WTC11 (cell line): ENCODE results near the gene PILRB.

Experiments
- CREM ChIP-seq: sonication (generic); formaldehyde crosslinking; IDR thresholded peaks from 2 replicates; pipeline ENCODE4 v1.8.1; 2022; ENCODE audit warnings: mild to moderate bottlenecking, missing genetic modification reagents, moderate library complexity
- IRF2 ChIP-seq: sonication (generic); formaldehyde crosslinking; IDR thresholded peaks from 2 replicates; pipeline ENCODE4 v1.8.0; 2022; ENCODE audit warnings: low read depth, missing genetic modification reagents, borderline replicate concordance
- ZNF416 ChIP-seq: fragments of 250-450 bp; sonication (Bioruptor Pico); IDR thresholded peaks from 2 replicates; pipeline ENCODE4 v1.9.0; 2021; ENCODE audit warnings: mild to moderate bottlenecking, inconsistent platforms
- TF ChIP-seq, protein P1 (sequence below): fragments of 200-600 bp; IDR thresholded peaks from 2 replicates; pipeline ENCODE4 v1.8.0; 2022; ENCODE audit warnings: antibody characterized with exemption
- TF ChIP-seq, protein P2 (sequence below): sonication (generic); formaldehyde crosslinking; IDR thresholded peaks from 2 replicates; pipeline ENCODE4 v1.8.1; 2023; ENCODE audit warnings: mild to moderate bottlenecking, missing genetic modification reagents, moderate library complexity
- TF ChIP-seq, protein P3 (sequence below): sonication (generic); formaldehyde crosslinking; IDR thresholded peaks from 2 replicates; pipeline ENCODE4 v1.8.0; 2023; ENCODE audit warnings: mild to moderate bottlenecking, missing genetic modification reagents
- TF ChIP-seq, protein P4 (sequence below): sonication (generic); formaldehyde crosslinking; IDR thresholded peaks from 2 replicates; pipeline ENCODE4 v1.8.1; 2022; ENCODE audit warnings: low read depth, missing genetic modification reagents, borderline replicate concordance

DNA sequence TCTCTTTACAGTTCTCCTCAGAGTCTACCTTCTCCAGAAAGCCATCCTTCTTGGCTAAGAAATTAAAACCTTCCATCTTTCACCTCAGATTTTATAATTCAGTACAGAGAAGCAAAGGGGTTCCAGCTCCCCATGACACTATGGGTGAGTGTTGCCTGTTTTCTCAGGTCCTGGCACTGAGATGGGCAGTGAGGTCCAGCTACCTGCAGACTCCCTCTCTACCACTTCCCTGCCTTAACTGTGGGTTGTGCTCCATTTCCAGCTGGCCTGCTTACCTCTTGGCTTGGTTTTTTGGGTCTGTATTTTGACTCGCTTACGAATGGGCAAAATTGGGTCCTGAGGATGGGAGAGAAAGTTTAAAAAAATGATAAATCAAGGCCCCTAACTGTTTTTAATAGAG, 44.3 kb downstream of the PILRB start:
- TF ChIP-seq, protein P1, sequence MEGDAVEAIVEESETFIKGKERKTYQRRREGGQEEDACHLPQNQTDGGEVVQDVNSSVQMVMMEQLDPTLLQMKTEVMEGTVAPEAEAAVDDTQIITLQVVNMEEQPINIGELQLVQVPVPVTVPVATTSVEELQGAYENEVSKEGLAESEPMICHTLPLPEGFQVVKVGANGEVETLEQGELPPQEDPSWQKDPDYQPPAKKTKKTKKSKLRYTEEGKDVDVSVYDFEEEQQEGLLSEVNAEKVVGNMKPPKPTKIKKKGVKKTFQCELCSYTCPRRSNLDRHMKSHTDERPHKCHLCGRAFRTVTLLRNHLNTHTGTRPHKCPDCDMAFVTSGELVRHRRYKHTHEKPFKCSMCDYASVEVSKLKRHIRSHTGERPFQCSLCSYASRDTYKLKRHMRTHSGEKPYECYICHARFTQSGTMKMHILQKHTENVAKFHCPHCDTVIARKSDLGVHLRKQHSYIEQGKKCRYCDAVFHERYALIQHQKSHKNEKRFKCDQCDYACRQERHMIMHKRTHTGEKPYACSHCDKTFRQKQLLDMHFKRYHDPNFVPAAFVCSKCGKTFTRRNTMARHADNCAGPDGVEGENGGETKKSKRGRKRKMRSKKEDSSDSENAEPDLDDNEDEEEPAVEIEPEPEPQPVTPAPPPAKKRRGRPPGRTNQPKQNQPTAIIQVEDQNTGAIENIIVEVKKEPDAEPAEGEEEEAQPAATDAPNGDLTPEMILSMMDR: no peak
- TF ChIP-seq, protein P2, sequence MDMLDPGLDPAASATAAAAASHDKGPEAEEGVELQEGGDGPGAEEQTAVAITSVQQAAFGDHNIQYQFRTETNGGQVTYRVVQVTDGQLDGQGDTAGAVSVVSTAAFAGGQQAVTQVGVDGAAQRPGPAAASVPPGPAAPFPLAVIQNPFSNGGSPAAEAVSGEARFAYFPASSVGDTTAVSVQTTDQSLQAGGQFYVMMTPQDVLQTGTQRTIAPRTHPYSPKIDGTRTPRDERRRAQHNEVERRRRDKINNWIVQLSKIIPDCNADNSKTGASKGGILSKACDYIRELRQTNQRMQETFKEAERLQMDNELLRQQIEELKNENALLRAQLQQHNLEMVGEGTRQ (CRISPR knock-in tag): no peak
- TF ChIP-seq IRF2 (no peak), CREM (no peak), ZNF416 (CRISPR knock-in tag) (no peak)
- TF ChIP-seq, protein P3, sequence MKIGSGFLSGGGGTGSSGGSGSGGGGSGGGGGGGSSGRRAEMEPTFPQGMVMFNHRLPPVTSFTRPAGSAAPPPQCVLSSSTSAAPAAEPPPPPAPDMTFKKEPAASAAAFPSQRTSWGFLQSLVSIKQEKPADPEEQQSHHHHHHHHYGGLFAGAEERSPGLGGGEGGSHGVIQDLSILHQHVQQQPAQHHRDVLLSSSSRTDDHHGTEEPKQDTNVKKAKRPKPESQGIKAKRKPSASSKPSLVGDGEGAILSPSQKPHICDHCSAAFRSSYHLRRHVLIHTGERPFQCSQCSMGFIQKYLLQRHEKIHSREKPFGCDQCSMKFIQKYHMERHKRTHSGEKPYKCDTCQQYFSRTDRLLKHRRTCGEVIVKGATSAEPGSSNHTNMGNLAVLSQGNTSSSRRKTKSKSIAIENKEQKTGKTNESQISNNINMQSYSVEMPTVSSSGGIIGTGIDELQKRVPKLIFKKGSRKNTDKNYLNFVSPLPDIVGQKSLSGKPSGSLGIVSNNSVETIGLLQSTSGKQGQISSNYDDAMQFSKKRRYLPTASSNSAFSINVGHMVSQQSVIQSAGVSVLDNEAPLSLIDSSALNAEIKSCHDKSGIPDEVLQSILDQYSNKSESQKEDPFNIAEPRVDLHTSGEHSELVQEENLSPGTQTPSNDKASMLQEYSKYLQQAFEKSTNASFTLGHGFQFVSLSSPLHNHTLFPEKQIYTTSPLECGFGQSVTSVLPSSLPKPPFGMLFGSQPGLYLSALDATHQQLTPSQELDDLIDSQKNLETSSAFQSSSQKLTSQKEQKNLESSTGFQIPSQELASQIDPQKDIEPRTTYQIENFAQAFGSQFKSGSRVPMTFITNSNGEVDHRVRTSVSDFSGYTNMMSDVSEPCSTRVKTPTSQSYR (CRISPR knock-in tag): no peak
- TF ChIP-seq, protein P4, sequence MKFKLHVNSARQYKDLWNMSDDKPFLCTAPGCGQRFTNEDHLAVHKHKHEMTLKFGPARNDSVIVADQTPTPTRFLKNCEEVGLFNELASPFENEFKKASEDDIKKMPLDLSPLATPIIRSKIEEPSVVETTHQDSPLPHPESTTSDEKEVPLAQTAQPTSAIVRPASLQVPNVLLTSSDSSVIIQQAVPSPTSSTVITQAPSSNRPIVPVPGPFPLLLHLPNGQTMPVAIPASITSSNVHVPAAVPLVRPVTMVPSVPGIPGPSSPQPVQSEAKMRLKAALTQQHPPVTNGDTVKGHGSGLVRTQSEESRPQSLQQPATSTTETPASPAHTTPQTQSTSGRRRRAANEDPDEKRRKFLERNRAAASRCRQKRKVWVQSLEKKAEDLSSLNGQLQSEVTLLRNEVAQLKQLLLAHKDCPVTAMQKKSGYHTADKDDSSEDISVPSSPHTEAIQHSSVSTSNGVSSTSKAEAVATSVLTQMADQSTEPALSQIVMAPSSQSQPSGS (CRISPR knock-in tag): no peak
